GM18511 (cell line): ENCODE data around the gene COL1A2.

ENCODE experiments used
- ATAC-seq: cut with Tn5 transposase; IDR thresholded peaks from one replicate; pipeline ENCODE4 v1.9.1; 2021; ENCODE audit warnings: mild to moderate bottlenecking, moderate library complexity; ENCODE audit not compliant: unreplicated experiment

The COL1A2 gene

GRCh38 chr7:94394437-94395140 is at the start of gene COL1A2:
Gene COL1A2, plus strand, starts transcription at chr7:94394895. Its CDS starts 137 bp downstream, at chr7:94395032.
- ATAC-seq, result no peak

GRCh38 chr7:94345907-94346306 is 48.8 kb upstream of the COL1A2 start:
- ATAC-seq, result no peak

GRCh38 chr7:94348142-94348541 is 46.6 kb upstream of the COL1A2 start:
- ATAC-seq, result no peak

- ATAC-seq, result no peak
Measured at GRCh38 chr7:94350734-94351133, 44.0 kb upstream of the COL1A2 start.

GRCh38 chr7:94351703-94352102 is 43.0 kb upstream of the COL1A2 start:
- ATAC-seq, result no peak

- no peak for ATAC-seq
Measured at GRCh38 chr7:94352887-94353286, 41.8 kb upstream of the COL1A2 start.

- no peak for ATAC-seq
Measured at GRCh38 chr7:94354953-94355352, 39.7 kb upstream of the COL1A2 start.

- ATAC-seq, result no peak
Measured at GRCh38 chr7:94355454-94355853, 39.2 kb upstream of the COL1A2 start.

GRCh38 chr7:94357076-94357475 is 37.6 kb upstream of the COL1A2 start:
- no peak for ATAC-seq

- no peak for ATAC-seq
Measured at GRCh38 chr7:94360926-94361325, 33.8 kb upstream of the COL1A2 start.

- no peak for ATAC-seq
Measured at GRCh38 chr7:94362276-94362675, 32.4 kb upstream of the COL1A2 start.

GRCh38 chr7:94364816-94365215 is 29.9 kb upstream of the COL1A2 start:
- ATAC-seq, result no peak

- ATAC-seq, result no peak
Measured at GRCh38 chr7:94366163-94366562, 28.5 kb upstream of the COL1A2 start.

GRCh38 chr7:94366832-94367231 is 27.9 kb upstream of the COL1A2 start:
- no peak for ATAC-seq

GRCh38 chr7:94367949-94368348 is 26.7 kb upstream of the COL1A2 start:
- ATAC-seq, result no peak

- no peak for ATAC-seq
Measured at GRCh38 chr7:94368371-94368791, 26.3 kb upstream of the COL1A2 start.

- ATAC-seq, result no peak
Measured at GRCh38 chr7:94374231-94374630, 20.5 kb upstream of the COL1A2 start.

GRCh38 chr7:94374721-94375566 is 19.8 kb upstream of the COL1A2 start:
- no peak for ATAC-seq

GRCh38 chr7:94375691-94376090 is 19.0 kb upstream of the COL1A2 start:
- no peak for ATAC-seq

- ATAC-seq, result no peak
Measured at GRCh38 chr7:94376281-94376680, 18.4 kb upstream of the COL1A2 start.

- ATAC-seq, result no peak
Measured at GRCh38 chr7:94378356-94378755, 16.3 kb upstream of the COL1A2 start.

- no peak for ATAC-seq
Measured at GRCh38 chr7:94380264-94380663, 14.4 kb upstream of the COL1A2 start.
